Vagina (tissue), 2 donors: Measurements from ENCODE around the gene AQP12A. TPM values are rescaled to one million over a fixed set of nuclear protein-coding genes. Genes with fewer than 3 reads are reported as not detected.

ENCODE experiments used
- DNase-seq, 2 donors: peaks; one replicate each; pipeline ENCODE4 v3.0.0-alpha.2; 2017; ENCODE audit errors: extremely low spot score in 2 of 2
- H3K27ac ChIP-seq: fragments of 200-600 bp; sonication (generic); one replicate; pipeline ENCODE4 v1.5.1; 2019
- H3K27me3 ChIP-seq: fragments of 200-600 bp; sonication (generic); one replicate; pipeline ENCODE4 v1.5.1; 2019
- H3K36me3 ChIP-seq, 2 donors: fragments of 200-600 bp; sonication (generic); one replicate each; pipeline ENCODE4 v1.5.1; 2017 to 2019
- H3K4me1 ChIP-seq: fragments of 200-600 bp; sonication (generic); one replicate; pipeline ENCODE4 v1.5.1; 2019
- H3K4me3 ChIP-seq, 2 donors: fragments of 200-600 bp; sonication (generic); 1 replicate in 1 of 2; 2 replicates in 1 of 2; pipeline ENCODE4 v1.5.1; 2016 to 2019
- H3K9me3 ChIP-seq: fragments of 200-600 bp; sonication (generic); one replicate; pipeline ENCODE4 v1.5.1; 2019
- POLR2A ChIP-seq, 2 donors: fragments of 450-650 bp; IDR thresholded peaks; one replicate each; pipeline ENCODE4 v1.6.1; 2017; ENCODE audit warnings: antibody characterized with exemption in 2 of 2, mild to moderate bottlenecking in 2 of 2, moderate library complexity in 2 of 2
- POLR2AphosphoS5 ChIP-seq, 2 donors: sonication (generic); formaldehyde crosslinking; IDR thresholded peaks; one replicate each; pipeline ENCODE4 v1.9.0; 2017; ENCODE audit warnings: antibody characterized with exemption in 2 of 2, mild to moderate bottlenecking in 2 of 2, low read depth in 1 of 2; ENCODE audit not compliant: insufficient read depth in 1 of 2
- intact Hi-C: fragments of 100-400 bp; cut with DNase I; formaldehyde crosslinking; loops from one replicate; pipeline ENCODE4 v1.15.1; 2023
- total RNA-seq: library from RNA; depleted of rRNA; stranded (reverse); fragments of >200 nt; gene quantifications from one replicate; pipeline ENCODE4 v1.2.3, GENCODE V29; 2016
- TF ChIP-seq, protein P1 (sequence below), 3 experiments: fragments of 450-650 bp in 2 of 3; fragments of 200-600 bp in 1 of 3; sonication (generic) in 1 of 3; IDR thresholded peaks; one replicate each; pipeline ENCODE4 v1.5.1; 2017 to 2019; ENCODE audit warnings: antibody characterized with exemption in 3 of 3, mild to moderate bottlenecking in 2 of 3, moderate library complexity in 2 of 3

The AQP12A gene
- total RNA-seq, 1 donor from 2014 or later = not detected

DNA sequence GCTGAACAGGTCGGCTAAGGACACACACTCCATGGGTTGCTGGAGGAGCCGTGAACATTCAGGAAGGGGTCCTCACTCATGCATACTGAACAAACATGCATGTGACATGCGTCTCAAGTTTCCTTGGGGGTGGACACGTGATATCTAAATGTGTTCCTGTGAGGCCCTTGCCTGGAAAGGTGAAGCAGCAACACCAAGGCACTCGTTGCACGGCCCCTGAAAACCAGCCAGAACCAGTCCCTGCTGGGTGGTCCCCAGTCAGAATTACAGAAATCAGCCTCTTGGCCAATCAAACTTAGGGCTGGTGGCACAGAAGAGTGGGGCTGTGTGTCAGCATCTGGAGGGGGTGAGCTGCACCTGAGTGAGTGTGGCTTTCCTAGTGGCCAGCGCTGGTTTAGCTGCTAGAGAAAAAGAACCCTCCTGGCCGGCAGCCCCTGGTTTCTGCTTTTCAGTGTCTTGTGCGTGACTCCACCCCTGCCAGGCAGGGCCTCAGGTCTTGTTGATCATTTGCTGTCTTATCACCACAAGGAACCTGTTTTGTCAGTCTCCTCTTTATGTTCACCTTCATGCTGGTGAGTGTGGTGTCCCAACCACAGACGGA lies 5.8 kb upstream of the AQP12A start:
- H3K9me3 ChIP-seq = no peaks in the 10 kb centered on the region
- H3K27me3 ChIP-seq = no peaks in the 10 kb centered on the region
- no peak overlapping the region for H3K4me3 ChIP-seq
- peak in 1 of 2 donors; percentile 64 for DNase-seq
- TF ChIP-seq POLR2A (IDR thresholded peaks at IDR 0.05) (no peak), POLR2AphosphoS5 (IDR thresholded peaks at IDR 0.05; ENCODE audit: insufficient read depth in 1 of 2, low read depth in 1 of 2) (no peak)
- TF ChIP-seq, protein P1, sequence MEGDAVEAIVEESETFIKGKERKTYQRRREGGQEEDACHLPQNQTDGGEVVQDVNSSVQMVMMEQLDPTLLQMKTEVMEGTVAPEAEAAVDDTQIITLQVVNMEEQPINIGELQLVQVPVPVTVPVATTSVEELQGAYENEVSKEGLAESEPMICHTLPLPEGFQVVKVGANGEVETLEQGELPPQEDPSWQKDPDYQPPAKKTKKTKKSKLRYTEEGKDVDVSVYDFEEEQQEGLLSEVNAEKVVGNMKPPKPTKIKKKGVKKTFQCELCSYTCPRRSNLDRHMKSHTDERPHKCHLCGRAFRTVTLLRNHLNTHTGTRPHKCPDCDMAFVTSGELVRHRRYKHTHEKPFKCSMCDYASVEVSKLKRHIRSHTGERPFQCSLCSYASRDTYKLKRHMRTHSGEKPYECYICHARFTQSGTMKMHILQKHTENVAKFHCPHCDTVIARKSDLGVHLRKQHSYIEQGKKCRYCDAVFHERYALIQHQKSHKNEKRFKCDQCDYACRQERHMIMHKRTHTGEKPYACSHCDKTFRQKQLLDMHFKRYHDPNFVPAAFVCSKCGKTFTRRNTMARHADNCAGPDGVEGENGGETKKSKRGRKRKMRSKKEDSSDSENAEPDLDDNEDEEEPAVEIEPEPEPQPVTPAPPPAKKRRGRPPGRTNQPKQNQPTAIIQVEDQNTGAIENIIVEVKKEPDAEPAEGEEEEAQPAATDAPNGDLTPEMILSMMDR (IDR thresholded peaks at IDR 0.05) = no peak
- H3K27ac ChIP-seq = no peak overlapping the region
- H3K36me3 ChIP-seq = no peaks in the 10 kb centered on the region
- no peaks in the 10 kb centered on the region for H3K4me1 ChIP-seq
- intact Hi-C loops = no loop called here

DNA sequence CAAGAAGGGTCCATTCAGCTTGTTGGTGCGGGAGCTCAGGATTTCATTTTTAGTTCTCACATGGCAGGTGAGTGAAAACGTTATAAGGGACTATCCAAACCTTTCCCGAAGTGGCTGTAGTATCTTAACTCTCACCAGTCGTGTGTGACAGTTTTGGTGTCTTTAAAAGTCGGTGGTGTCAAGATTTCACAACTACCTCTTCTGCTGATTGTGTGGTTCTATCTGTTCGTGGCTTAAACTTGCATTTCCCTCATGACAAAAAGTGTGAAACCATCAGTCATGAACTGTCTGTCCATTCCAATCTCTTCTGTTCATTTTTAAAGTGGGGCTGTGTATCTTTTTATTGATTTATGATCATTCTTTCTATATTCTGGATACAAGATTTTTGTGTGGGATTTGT lies 5.2 kb upstream of the AQP12A start:
- no peaks in the 10 kb centered on the region for H3K9me3 ChIP-seq
- H3K4me1 ChIP-seq = no peaks in the 10 kb centered on the region
- H3K4me3 ChIP-seq = no peak overlapping the region
- no peak overlapping the region for H3K27ac ChIP-seq
- no peaks in the 10 kb centered on the region for H3K27me3 ChIP-seq
- no peak for TF ChIP-seq POLR2AphosphoS5 (IDR thresholded peaks at IDR 0.05; ENCODE audit: insufficient read depth in 1 of 2, low read depth in 1 of 2)
- TF ChIP-seq POLR2A (IDR thresholded peaks at IDR 0.05) = no peak
- TF ChIP-seq, protein P1 (IDR thresholded peaks at IDR 0.05) = no peak
- no peak for DNase-seq
- H3K36me3 ChIP-seq = no peaks in the 10 kb centered on the region
- intact Hi-C loops = no loop called here

DNA sequence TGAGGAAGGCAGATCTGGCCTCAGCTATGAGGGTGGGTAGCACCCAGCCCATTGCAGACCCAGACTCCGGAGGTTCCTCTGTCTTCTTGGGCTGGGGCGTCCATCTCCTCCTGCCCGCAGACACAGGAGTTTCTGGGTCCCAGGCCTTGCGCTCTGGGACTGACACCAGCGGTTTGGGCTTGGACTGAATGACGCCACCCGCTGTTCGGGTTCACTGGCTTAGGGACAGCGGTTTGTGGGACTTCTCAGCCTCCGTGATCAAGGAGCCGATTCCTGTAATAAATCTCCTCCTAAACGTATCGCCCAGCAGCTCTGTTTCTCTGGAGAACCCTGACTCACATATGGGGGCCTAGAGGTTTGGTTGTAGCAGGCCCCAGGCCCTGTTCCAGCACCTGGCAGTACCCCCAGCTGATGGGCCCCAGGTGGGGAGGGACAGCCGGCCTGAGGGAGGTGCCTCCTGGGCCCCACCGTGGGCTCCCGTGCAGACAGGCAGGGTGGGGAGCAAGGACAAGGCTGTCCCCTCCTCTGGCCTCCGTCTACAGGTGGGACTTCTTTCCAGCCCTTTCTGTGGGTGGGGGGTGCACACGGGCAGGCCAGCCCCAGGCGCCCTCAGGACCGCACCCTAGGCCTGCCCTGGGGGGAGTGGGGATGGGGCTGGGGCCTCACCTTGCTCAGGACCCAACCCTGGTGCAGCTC lies 4.5 kb upstream of the AQP12A start:
- Histone ChIP-seq H3K27ac (no peak overlapping the region), H3K27me3 (no peaks in the 10 kb centered on the region), H3K36me3 (no peaks in the 10 kb centered on the region), H3K9me3 (no peaks in the 10 kb centered on the region), H3K4me3 (no peak overlapping the region), H3K4me1 (no peaks in the 10 kb centered on the region)
- intact Hi-C loops = no loop called here
- DNase-seq = peak in 1 of 2 donors; percentile 60
- TF ChIP-seq, protein P1 (IDR thresholded peaks at IDR 0.05) = no peak
- TF ChIP-seq POLR2AphosphoS5 (IDR thresholded peaks at IDR 0.05; ENCODE audit: insufficient read depth in 1 of 2, low read depth in 1 of 2) (no peak), POLR2A (IDR thresholded peaks at IDR 0.05) (no peak)

DNA sequence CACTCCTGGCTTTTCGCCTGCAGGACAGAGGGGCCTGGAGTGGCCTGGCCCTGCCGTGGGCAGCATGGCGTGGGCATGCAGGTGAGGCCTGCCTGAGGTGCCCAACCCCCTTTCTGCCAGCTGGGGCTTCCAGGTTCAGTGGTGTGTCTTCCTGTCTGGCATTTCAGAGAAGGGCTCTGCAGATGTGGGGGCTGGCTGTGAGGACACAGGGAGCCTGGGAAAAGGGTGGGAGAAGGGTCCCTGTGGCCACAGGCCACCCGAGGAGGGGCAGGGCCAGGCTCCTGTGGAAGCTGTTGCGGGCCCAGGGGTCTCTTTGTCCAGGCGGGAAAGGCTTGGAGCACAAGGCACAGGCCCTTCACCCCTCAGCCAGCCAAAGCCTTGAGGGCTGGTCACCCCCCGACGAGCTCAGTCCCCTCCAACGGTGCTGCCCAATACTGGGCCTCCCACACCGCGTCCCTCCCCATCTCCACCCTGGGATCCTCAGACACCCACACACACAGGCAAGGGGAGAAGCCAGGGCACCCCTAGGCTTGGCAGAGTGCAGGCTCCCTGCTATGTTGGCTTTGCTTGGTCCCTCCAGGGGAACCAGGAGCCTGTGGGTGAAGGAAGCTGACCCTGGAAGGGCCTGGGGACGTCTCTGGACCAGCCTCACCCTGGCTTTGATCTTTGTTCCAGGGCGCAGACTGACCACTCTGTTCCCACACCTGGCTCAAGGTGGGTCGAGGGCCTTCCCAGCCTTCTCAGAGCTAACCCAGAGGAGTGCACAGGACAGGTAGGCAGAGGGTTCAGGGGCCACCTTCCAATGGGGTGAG lies 3.7 kb upstream of the AQP12A start:
- no peaks in the 10 kb centered on the region for H3K4me1 ChIP-seq
- intact Hi-C loops = no loop called here
- DNase-seq = peak; percentile 70 to 93
- no peaks in the 10 kb centered on the region for H3K9me3 ChIP-seq
- H3K4me3 ChIP-seq = no peak overlapping the region
- H3K27me3 ChIP-seq = no peaks in the 10 kb centered on the region
- H3K27ac ChIP-seq = no peak overlapping the region
- TF ChIP-seq POLR2AphosphoS5 (IDR thresholded peaks at IDR 0.05; ENCODE audit: insufficient read depth in 1 of 2, low read depth in 1 of 2) (no peak), POLR2A (IDR thresholded peaks at IDR 0.05) (no peak)
- TF ChIP-seq, protein P1 (IDR thresholded peaks at IDR 0.05) = no peak
- H3K36me3 ChIP-seq = no peaks in the 10 kb centered on the region
